Urinary bladder (tissue), 4 donors: Measurements from ENCODE around the gene NDUFAF7. TPM values are rescaled to one million over a fixed set of nuclear protein-coding genes. Genes with fewer than 3 reads are reported as not detected.
"Not testable (repeated sequence)": the region's sequence is repeated elsewhere in the genome, so short reads cannot be mapped to it uniquely, and the experiment has no call there.

Experiments used
- DNase-seq: peaks from one replicate; pipeline ENCODE4 v3.0.0-alpha.2; 2015; ENCODE audit errors: extremely low spot score
- H3K27ac ChIP-seq: one replicate; pipeline ENCODE4 v1.5.1; 2013; ENCODE audit warnings: low read depth, mild to moderate bottlenecking, moderate library complexity
- H3K36me3 ChIP-seq: one replicate; pipeline ENCODE4 v1.6.1; 2013; ENCODE audit warnings: mild to moderate bottlenecking, moderate library complexity; ENCODE audit not compliant: insufficient read depth
- H3K4me1 ChIP-seq: one replicate; pipeline ENCODE4 v1.6.1; 2013; ENCODE audit warnings: mild to moderate bottlenecking, moderate library complexity; ENCODE audit not compliant: insufficient read depth
- H3K4me3 ChIP-seq: one replicate; pipeline ENCODE4 v1.5.1; 2013; ENCODE audit warnings: low read depth, low read length
- WGBS: extraction: QIAGEN DNeasy Blood & Tissue Kit; methylation state at CpG from one replicate; pipeline ENCODE4 v1.1.7; 2013; 5-methylcytosine and 5-hydroxymethylcytosine counted together
- polyA plus RNA-seq: library from polyadenylated mRNA; stranded (reverse); fragments of 200-250 nt; gene quantifications from one replicate; pipeline ENCODE4 v1.2.3, GENCODE V29; 2013
- total RNA-seq: library from RNA; depleted of rRNA; stranded (reverse); fragments of >200 nt; gene quantifications from one replicate; pipeline ENCODE4 v1.2.3, GENCODE V29; 2014
- donor health status: healthy with polysubstance abuse.
- donor health status: healthy.

Gene NDUFAF7
- total and polyA plus RNA-seq, 2 donors, result 11.2 to 25.2 TPM

GRCh38 chr2:37276291-37276690 lies 44.8 kb downstream of the NDUFAF7 start:
- no peak overlapping the region for H3K4me3 ChIP-seq
- no peak for DNase-seq
- H3K27ac ChIP-seq, result no peak overlapping the region
- WGBS, result 79% methylated on average over 2 of the region's 2 CpGs
- no peaks in the 10 kb centered on the region for H3K4me1 ChIP-seq
- H3K36me3 ChIP-seq, result peaks cover 2% of the 10 kb centered on the region

- Histone ChIP-seq H3K27ac (no peak overlapping the region), H3K4me1 (no peaks in the 10 kb centered on the region), H3K4me3 (no peak overlapping the region), H3K36me3 (no peaks in the 10 kb centered on the region)
- WGBS, result 97% methylated on average over 1 of the region's 1 CpG
- no peak for DNase-seq
Measured at GRCh38 chr2:37281916-37282315, 50.5 kb downstream of the NDUFAF7 start.

- Histone ChIP-seq H3K4me1 (no peaks in the 10 kb centered on the region), H3K27ac (no peak overlapping the region), H3K4me3 (no peak overlapping the region), H3K36me3 (no peaks in the 10 kb centered on the region)
- WGBS, result 95% methylated on average over 2 of the region's 2 CpGs
- no peak for DNase-seq
Measured at GRCh38 chr2:37282746-37283145, 51.3 kb downstream of the NDUFAF7 start.

- over 99% methylated on average over 2 of the region's 2 CpGs for WGBS
- Histone ChIP-seq H3K36me3 (no peaks in the 10 kb centered on the region), H3K4me3 (no peak overlapping the region), H3K27ac (no peak overlapping the region), H3K4me1 (no peaks in the 10 kb centered on the region)
- no peak for DNase-seq
Measured at GRCh38 chr2:37283207-37283606, 51.7 kb downstream of the NDUFAF7 start.

- no peak for DNase-seq
- Histone ChIP-seq H3K4me3 (no peak overlapping the region), H3K36me3 (no peaks in the 10 kb centered on the region), H3K4me1 (no peaks in the 10 kb centered on the region), H3K27ac (no peak overlapping the region)
Measured at GRCh38 chr2:37284381-37284780, 52.9 kb downstream of the NDUFAF7 start.

GRCh38 chr2:37287966-37288365 lies 56.5 kb downstream of the NDUFAF7 start:
- WGBS, result 97% methylated on average over 2 of the region's 2 CpGs
- no peaks in the 10 kb centered on the region for H3K4me1 ChIP-seq
- H3K4me3 ChIP-seq, result no peak overlapping the region
- no peaks in the 10 kb centered on the region for H3K36me3 ChIP-seq
- no peak overlapping the region for H3K27ac ChIP-seq
- no peak for DNase-seq

- no peak overlapping the region for H3K4me3 ChIP-seq
- H3K27ac ChIP-seq, result no peak overlapping the region
- WGBS, result 98% methylated on average over 2 of the region's 2 CpGs
- H3K4me1 ChIP-seq, result no peaks in the 10 kb centered on the region
- DNase-seq, result no peak
- H3K36me3 ChIP-seq, result no peaks in the 10 kb centered on the region
Measured at GRCh38 chr2:37291680-37292079, 60.2 kb downstream of the NDUFAF7 start.

- H3K36me3 ChIP-seq, H3K4me3 ChIP-seq, H3K4me1 ChIP-seq, DNase-seq, H3K27ac ChIP-seq: not testable (repeated sequence)
- 94% methylated on average over 2 of the region's 2 CpGs for WGBS
Measured at GRCh38 chr2:37294858-37295257, 63.4 kb downstream of the NDUFAF7 start.

- no peak overlapping the region for H3K27ac ChIP-seq
- H3K36me3 ChIP-seq, result no peaks in the 10 kb centered on the region
- 59% methylated on average over 1 of the region's 1 CpG for WGBS
- no peak overlapping the region for H3K4me3 ChIP-seq
- no peaks in the 10 kb centered on the region for H3K4me1 ChIP-seq
- no peak for DNase-seq
Measured at GRCh38 chr2:37295469-37296073, 64.1 kb downstream of the NDUFAF7 start.

- H3K36me3 ChIP-seq, result no peaks in the 10 kb centered on the region
- H3K27ac ChIP-seq, result no peak overlapping the region
- no peak overlapping the region for H3K4me3 ChIP-seq
- no peak for DNase-seq
- H3K4me1 ChIP-seq, result no peaks in the 10 kb centered on the region
Measured at GRCh38 chr2:37297632-37298031, 66.2 kb downstream of the NDUFAF7 start.

Other genes with a start within 250 kb of the NDUFAF7 start
- gene HEATR5B, start 147.3 kb upstream of the NDUFAF7 start, total RNA-seq, result 57.7 TPM
- 8.3 TPM for gene HEATR5B, start 147.3 kb upstream of the NDUFAF7 start, polyA plus RNA-seq
- 10.5 TPM for gene GPATCH11, start 147.1 kb upstream of the NDUFAF7 start, total RNA-seq
- gene GPATCH11, start 147.1 kb upstream of the NDUFAF7 start, polyA plus RNA-seq, result 4.8 TPM
- 82.3 TPM for gene EIF2AK2, start 74.7 kb upstream of the NDUFAF7 start, total RNA-seq
- gene EIF2AK2, start 74.7 kb upstream of the NDUFAF7 start, polyA plus RNA-seq, result 11.5 TPM
- gene SULT6B1, start 43.0 kb upstream of the NDUFAF7 start, total RNA-seq, result not detected
- not detected for gene SULT6B1, start 43.0 kb upstream of the NDUFAF7 start, polyA plus RNA-seq
- gene CEBPZOS, start 35.2 kb upstream of the NDUFAF7 start, total RNA-seq, result 27.2 TPM
- 27.8 TPM for gene CEBPZOS, start 35.2 kb upstream of the NDUFAF7 start, polyA plus RNA-seq
- 62.7 TPM for gene CEBPZ, start 62 bp upstream of the NDUFAF7 start, total RNA-seq
- 41.1 TPM for gene CEBPZ, start 62 bp upstream of the NDUFAF7 start, polyA plus RNA-seq
- gene PRKD3, start 93.2 kb downstream of the NDUFAF7 start, total RNA-seq, result 99.9 TPM
- gene PRKD3, start 93.2 kb downstream of the NDUFAF7 start, polyA plus RNA-seq, result 15.5 TPM
- 7.9 TPM for gene QPCT, start 113.0 kb downstream of the NDUFAF7 start, total RNA-seq
- gene QPCT, start 113.0 kb downstream of the NDUFAF7 start, polyA plus RNA-seq, result 11.4 TPM